Ovary (tissue), 9 donors: ENCODE measurements around the gene RSPH3. TPM values are rescaled to one million over a fixed set of nuclear protein-coding genes. Genes with fewer than 3 reads are reported as not detected.

Experiments
- DNase-seq, 5 donors: peaks; one replicate each; pipeline ENCODE4 v3.0.0-alpha.2; 2019 to 2020
- H3K27ac ChIP-seq, 2 donors: fragments of 200-600 bp; one replicate each; pipeline versions ENCODE4 v1.5.1 to v1.8.0; 2019 to 2022
- H3K27me3 ChIP-seq: fragments of 200-600 bp; one replicate; pipeline ENCODE4 v1.8.0; 2022
- H3K36me3 ChIP-seq: fragments of 200-600 bp; sonication (generic); one replicate; pipeline ENCODE4 v1.5.1; 2019
- H3K4me1 ChIP-seq: one replicate; pipeline ENCODE4 v1.8.1; 2013; ENCODE audit warnings: mild to moderate bottlenecking, moderate library complexity; ENCODE audit not compliant: insufficient read depth
- H3K4me3 ChIP-seq: fragments of 200-600 bp; sonication (generic); one replicate; pipeline ENCODE4 v1.5.1; 2017
- H3K9me3 ChIP-seq, 2 donors: fragments of 200-600 bp in 1 of 2; sonication (generic) in 1 of 2; one replicate each; pipeline versions ENCODE4 v1.5.1 to v1.8.1; 2013 to 2019; ENCODE audit warnings: mild to moderate bottlenecking in 1 of 2, moderate library complexity in 1 of 2
- CTCF ChIP-seq, 3 donors: fragments of 450-650 bp in 2 of 3; fragments of 200-600 bp in 1 of 3; IDR thresholded peaks; one replicate each; pipeline versions ENCODE4 v1.5.1 to v1.8.0; 2016 to 2022; ENCODE audit warnings: antibody characterized with exemption in 3 of 3, mild to moderate bottlenecking in 1 of 3
- EP300 ChIP-seq: sonication (generic); formaldehyde crosslinking; IDR thresholded peaks from one replicate; pipeline ENCODE4 v1.6.1; 2017; ENCODE audit warnings: antibody characterized with exemption
- POLR2A ChIP-seq: fragments of 450-650 bp; IDR thresholded peaks from one replicate; pipeline ENCODE4 v1.6.1; 2017; ENCODE audit warnings: antibody characterized with exemption, mild to moderate bottlenecking, moderate library complexity
- WGBS, 3 donors: extraction: QIAGEN DNeasy Blood & Tissue Kit in 1 of 3; methylation state at CpG; one replicate each; pipeline versions ENCODE4 v1.1.5 to v1.1.7; 2013 to 2017; 5-methylcytosine and 5-hydroxymethylcytosine counted together
- intact Hi-C, 4 donors: fragments of 100-400 bp; cut with DNase I; formaldehyde crosslinking; loops; one replicate each; pipeline versions ENCODE4 v1.11.0 to v1.15.1; 2022 to 2023
- polyA plus RNA-seq, 2 donors: library from polyadenylated mRNA; stranded (reverse); fragments of 200-250 nt in 1 of 2; fragments of 350-450 nt in 1 of 2; fragmentation: Illumina TruSeq in 1 of 2; extraction: RNeasy Lipid Tissue Mini Kit (QIAGEN cat#74804) in 1 of 2; gene quantifications; one replicate each; pipeline ENCODE4 v1.2.3, GENCODE V29; 2013 to 2014
- total RNA-seq, 7 donors: library from RNA; depleted of rRNA in 2 of 7; stranded (reverse); fragments of >200 nt in 2 of 7; fragmentation: NEBNext Ultra II Directional in 3 of 7; extraction: Animal tissue kit (Norgen Biotek cat#: 25700) in 3 of 7; gene quantifications; one replicate each; pipeline versions ENCODE4 v1.1.0 to v1.2.4, GENCODE V29; 2016 to 2023
- donor health status: DM: no; HTN: no; CAD: no; lungs with moderate emphysema.
- donor health status: DM: no; HTN: no; CAD: no.
- donor health status: Bipolar disorder and iron deficiency.
- donor health status: DM: yes; HTN: yes; CAD: no.
- donor health status: DM: no; HTN: no; CAD: no.
- donor health status: DM: yes; HTN: yes; CAD: no.

The RSPH3 gene
- total and polyA plus RNA-seq, 9 donors, result 2.6 to 9.7 (median 7.6) TPM

- H3K9me3 ChIP-seq, result no peaks in the 10 kb centered on the region
- intact Hi-C loops, result no loop called here
- H3K36me3 ChIP-seq, result no peaks in the 10 kb centered on the region
- no peaks in the 10 kb centered on the region for H3K27me3 ChIP-seq
- no peak overlapping the region for H3K27ac ChIP-seq
- DNase-seq, result no peak
- no peak overlapping the region for H3K4me3 ChIP-seq
- TF ChIP-seq CTCF (IDR thresholded peaks at IDR 0.05), result no peak
- peaks cover 3% of the 10 kb centered on the region for H3K4me1 ChIP-seq
These were observed 36.8 kb downstream of the RSPH3 start for GRCh38 chr6:158963020-158963808.

GRCh38 chr6:158962371-158962770, 37.6 kb downstream of the RSPH3 start:
- no peak for TF ChIP-seq POLR2A
- TF ChIP-seq EP300, result no peak
- TF ChIP-seq CTCF (IDR thresholded peaks at IDR 0.05), result no peak
- intact Hi-C loops, result no loop called here
- H3K27me3 ChIP-seq, result no peaks in the 10 kb centered on the region
- H3K4me3 ChIP-seq, result no peak overlapping the region
- WGBS, 3 donors, result 70 to 92% (median 88%) methylated on average over 3 of the region's 3 CpGs
- H3K4me1 ChIP-seq, result peaks cover 3% of the 10 kb centered on the region
- no peaks in the 10 kb centered on the region for H3K36me3 ChIP-seq
- no peak overlapping the region for H3K27ac ChIP-seq
- DNase-seq, result no peak
- H3K9me3 ChIP-seq, result no peaks in the 10 kb centered on the region

- Histone ChIP-seq H3K27ac (no peak overlapping the region), H3K4me3 (no peak overlapping the region), H3K27me3 (no peaks in the 10 kb centered on the region), H3K9me3 (no peaks in the 10 kb centered on the region), H3K4me1 (peaks cover 3% of the 10 kb centered on the region), H3K36me3 (no peaks in the 10 kb centered on the region)
- WGBS, 3 donors, result 56 to 69% (median 64%) methylated on average over 2 of the region's 2 CpGs
- TF ChIP-seq POLR2A, result no peak
- DNase-seq, result no peak
- intact Hi-C loops, result no loop called here
These were observed 40.0 kb downstream of the RSPH3 start for GRCh38 chr6:158960026-158960425.

GRCh38 chr6:158959552-158959951, 40.5 kb downstream of the RSPH3 start:
- intact Hi-C loops, result no loop called here
- no peak for DNase-seq
- Histone ChIP-seq H3K36me3 (no peaks in the 10 kb centered on the region), H3K27ac (no peak overlapping the region), H3K27me3 (no peaks in the 10 kb centered on the region), H3K9me3 (no peaks in the 10 kb centered on the region), H3K4me1 (peaks cover 3% of the 10 kb centered on the region), H3K4me3 (no peak overlapping the region)
- no peak for TF ChIP-seq POLR2A
- TF ChIP-seq EP300, result no peak
- no peak for TF ChIP-seq CTCF (IDR thresholded peaks at IDR 0.05)
- WGBS, 3 donors, result 23 to 29% (median 26%) methylated on average over 4 of the region's 4 CpGs

GRCh38 chr6:158958504-158959386, 41.3 kb downstream of the RSPH3 start:
- peaks cover 3% of the 10 kb centered on the region for H3K4me1 ChIP-seq
- no peak for DNase-seq
- no peaks in the 10 kb centered on the region for H3K9me3 ChIP-seq
- TF ChIP-seq CTCF (IDR thresholded peaks at IDR 0.05) (no peak), POLR2A (no peak), EP300 (no peak)
- 84 to 90% (median 88%) methylated on average over 7 of the region's 7 CpGs for WGBS, 3 donors
- no peaks in the 10 kb centered on the region for H3K36me3 ChIP-seq
- intact Hi-C loops, result no loop called here
- H3K27me3 ChIP-seq, result no peaks in the 10 kb centered on the region
- no peak overlapping the region for H3K4me3 ChIP-seq
- H3K27ac ChIP-seq, result no peak overlapping the region
